HCT116 (cell line): ENCODE data around the gene SGMS2.

ENCODE experiments used
- CTCF ChIP-seq, 3 experiments: fragments of 200-600 bp in 1 of 3; sonication (generic) in 1 of 3; IDR thresholded peaks in 2 of 3; conservative IDR thresholded peaks in 1 of 3; 2 replicates each; pipeline ENCODE4 v1.5.1; 2012 to 2017; ENCODE audit warnings: low read depth in 2 of 3, low read length in 2 of 3, antibody characterized with exemption in 1 of 3, borderline replicate concordance in 1 of 3, control low read depth in 1 of 3, mild to moderate bottlenecking in 1 of 3, mixed read lengths in 1 of 3, mixed run types in 1 of 3, moderate library complexity in 1 of 3; ENCODE audit not compliant: insufficient read depth in 1 of 3
- EGR1 ChIP-seq: IDR thresholded peaks from 2 replicates; pipeline ENCODE4 v1.6.1; 2012; ENCODE audit warnings: low read depth
- ELF1 ChIP-seq: IDR thresholded peaks from 2 replicates; pipeline ENCODE4 v1.6.1; 2012; ENCODE audit warnings: low read depth, borderline replicate concordance
- EZH2 ChIP-seq: fragments of 200-600 bp; sonication (generic); IDR thresholded peaks from 2 replicates; pipeline ENCODE4 v1.6.1; 2017; ENCODE audit warnings: antibody characterized with exemption, mixed run types
- MAX ChIP-seq: IDR thresholded peaks from 2 replicates; pipeline ENCODE4 v1.6.1; 2012
- POLR2A ChIP-seq: IDR thresholded peaks from 2 replicates; pipeline ENCODE4 v1.7.0; 2011; ENCODE audit warnings: borderline replicate concordance; ENCODE audit not compliant: insufficient read depth, insufficient read length; ENCODE audit errors: extremely low read depth
- POLR2AphosphoS5 ChIP-seq: IDR thresholded peaks from 2 replicates; pipeline ENCODE4 v1.6.1; 2011; ENCODE audit warnings: mild to moderate bottlenecking, low read depth, low read length, moderate library complexity
- SP1 ChIP-seq: IDR thresholded peaks from 2 replicates; pipeline ENCODE4 v1.6.1; 2012; ENCODE audit warnings: low read depth
- YY1 ChIP-seq: IDR thresholded peaks from 2 replicates; pipeline ENCODE4 v1.6.1; 2011; ENCODE audit warnings: low read length, low read depth, moderate library complexity, mild to moderate bottlenecking; ENCODE audit not compliant: insufficient replicate concordance; ENCODE audit errors: extremely low read depth

- TF ChIP-seq CTCF (IDR thresholded peaks at IDR 0.05 in 2 of 3, conservative IDR thresholded peaks at IDR 0.05 in 1 of 3; ENCODE audit: borderline replicate concordance in 1 of 3, insufficient read depth in 1 of 3, low read depth in 2 of 3, low read length in 2 of 3): no peak
- TF ChIP-seq ELF1: no peak
- TF ChIP-seq POLR2AphosphoS5: no peak
- no peak for TF ChIP-seq POLR2A
- no peak for TF ChIP-seq SP1
- TF ChIP-seq EZH2: no peak
- no peak for TF ChIP-seq YY1
- no peak for TF ChIP-seq EGR1
- no peak for TF ChIP-seq MAX
Measured at GRCh38 chr4:107902715-107903114, 78.0 kb downstream of the SGMS2 start.
